Ecto neural progenitor cell (in vitro differentiated cells): Measurements from ENCODE around the gene RAB40A.

Source experiments
- DNase-seq: peaks from one replicate; pipeline ENCODE4 v3.0.0-alpha.2; 2018; ENCODE audit warnings: low spot score

RAB40A gene

DNA sequence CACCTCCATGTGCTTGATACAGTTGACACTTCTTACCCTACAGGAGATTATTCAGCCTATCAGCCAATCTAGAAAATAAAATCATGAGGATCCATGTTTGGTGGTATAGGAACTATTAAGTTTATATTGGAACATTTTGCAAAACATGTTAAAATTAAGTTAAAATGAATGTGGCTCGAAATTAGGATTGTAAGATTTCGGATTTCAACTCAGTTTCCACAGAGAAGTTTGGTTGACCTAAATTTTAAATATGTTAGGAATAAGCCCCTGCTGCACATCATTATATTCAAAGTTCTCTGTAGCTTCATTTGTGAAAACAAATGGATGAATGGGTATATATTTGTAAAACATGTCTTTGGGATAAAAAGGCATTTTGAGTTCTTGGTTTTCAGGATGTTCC lies at the start of gene RAB40A:
Gene RAB40A (minus strand): TSS at position 101 of the 400 bp plus-strand sequence. CDS start 18,733 bp downstream, outside the sequence.
- no peak for DNase-seq

DNA sequence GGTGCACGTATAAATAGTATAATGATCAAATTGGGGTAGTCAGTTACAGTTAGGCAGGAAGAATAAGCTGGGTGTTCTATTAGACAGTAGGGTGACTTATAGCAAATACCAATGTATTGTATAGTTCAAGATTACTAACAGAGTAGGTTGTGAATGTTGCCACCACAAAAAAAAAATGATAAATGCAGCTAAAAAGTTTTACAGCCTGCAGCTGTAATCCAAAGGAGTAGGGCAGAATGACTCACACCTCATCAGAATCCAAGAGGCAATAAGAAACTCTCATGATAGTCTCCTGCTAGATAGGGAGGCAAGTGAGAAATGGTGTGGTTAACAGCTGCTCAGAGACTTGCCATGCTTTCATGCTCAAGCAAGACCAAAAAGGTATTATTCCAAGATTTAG lies 46.5 kb upstream of the RAB40A start:
- DNase-seq: no peak

DNA sequence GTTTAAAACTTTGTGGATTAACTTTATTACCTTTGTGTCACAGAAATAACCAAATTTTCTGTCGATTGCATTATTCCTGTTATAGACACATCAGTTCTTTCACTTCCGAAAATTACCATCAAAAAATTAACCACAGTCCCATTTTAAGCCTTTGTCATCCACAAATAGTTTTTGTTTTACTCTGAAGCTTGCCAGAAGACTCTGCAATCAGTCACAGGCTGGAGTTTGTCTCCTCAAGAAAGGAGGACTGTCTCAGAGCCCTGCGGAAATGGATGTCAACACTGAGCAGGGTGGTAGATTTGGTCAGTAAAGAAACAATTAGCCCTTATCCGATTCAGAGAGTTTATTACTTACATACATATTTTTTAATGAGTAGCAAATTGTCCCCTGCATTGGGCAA lies 45.9 kb upstream of the RAB40A start:
- DNase-seq: no peak

- no peak for DNase-seq
Observed at GRCh38 chrX:103562801-103563200, 43.5 kb upstream of the RAB40A start.

- DNase-seq: no peak
Observed at GRCh38 chrX:103560256-103560655, 41.0 kb upstream of the RAB40A start.

DNA sequence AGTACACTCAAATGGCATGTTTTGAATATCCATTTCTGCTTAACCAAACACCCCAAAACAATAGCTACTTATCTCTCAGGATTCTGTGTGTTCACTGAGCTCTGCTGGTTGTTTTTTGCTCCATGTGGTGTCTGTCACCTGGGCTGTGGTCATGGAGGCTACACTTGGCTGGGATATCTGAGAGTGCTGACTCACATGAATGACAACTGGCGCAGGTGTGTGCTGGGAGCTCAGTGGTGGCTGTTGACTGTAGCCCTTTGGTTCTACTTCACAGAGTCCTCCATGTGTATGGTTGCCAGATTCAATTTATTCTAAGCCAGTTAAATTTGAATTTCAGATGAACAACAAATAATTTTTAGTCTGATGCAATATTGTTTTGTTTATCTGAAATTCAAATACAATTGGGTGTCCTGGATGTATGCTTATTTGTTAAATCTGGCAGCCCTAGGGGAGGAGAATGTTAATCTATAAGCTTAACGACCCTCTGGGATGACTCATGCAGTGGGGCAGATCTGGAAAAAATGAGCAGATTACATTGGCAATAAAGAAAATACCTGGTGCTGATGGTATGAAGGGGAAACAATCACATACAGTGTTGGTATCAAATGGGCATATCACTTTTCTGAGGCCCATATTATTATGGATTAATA lies 37.8 kb upstream of the RAB40A start:
- DNase-seq: no peak

GRCh38 chrX:103554687-103555424 lies 35.6 kb upstream of the RAB40A start:
- DNase-seq: peak; percentile 86

DNA sequence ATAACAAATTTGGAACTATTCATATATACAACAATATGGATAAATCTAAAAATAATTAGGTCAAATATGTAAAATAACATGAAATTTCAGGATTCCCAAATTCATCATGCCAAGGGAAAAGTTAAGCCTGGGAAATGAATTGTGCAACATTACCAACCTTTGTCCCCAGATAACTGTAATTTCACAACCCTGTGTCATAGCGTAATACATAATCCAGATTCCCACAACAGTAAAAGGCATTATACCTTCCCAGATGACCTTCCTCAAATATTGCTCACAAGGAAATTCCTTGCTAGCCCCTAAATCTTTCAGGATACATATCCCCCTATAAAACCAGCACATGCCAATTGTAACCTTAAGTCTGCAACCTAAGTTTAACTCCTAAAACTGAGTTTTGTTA lies 32.9 kb upstream of the RAB40A start:
- DNase-seq: no peak

- no peak for DNase-seq
Observed at GRCh38 chrX:103550415-103551051, 31.2 kb upstream of the RAB40A start.

DNA sequence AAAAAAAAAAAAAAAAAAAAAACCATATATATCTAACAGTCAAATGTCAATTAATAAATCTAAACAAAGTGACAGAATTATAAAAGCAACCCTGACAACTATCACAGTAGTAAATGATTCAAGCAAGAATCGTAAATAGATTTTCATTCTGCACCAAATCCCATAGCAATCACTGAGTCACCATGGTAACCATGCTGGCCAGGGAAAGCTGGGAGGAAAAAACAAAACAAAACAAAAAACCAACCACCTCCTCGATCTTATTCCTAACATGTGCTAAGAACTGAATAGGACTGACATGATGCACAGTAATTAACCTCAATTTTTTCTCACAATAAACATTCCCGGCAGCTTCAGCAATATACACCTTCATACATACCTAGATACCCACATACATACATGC lies 30.6 kb upstream of the RAB40A start:
- DNase-seq: no peak

DNA sequence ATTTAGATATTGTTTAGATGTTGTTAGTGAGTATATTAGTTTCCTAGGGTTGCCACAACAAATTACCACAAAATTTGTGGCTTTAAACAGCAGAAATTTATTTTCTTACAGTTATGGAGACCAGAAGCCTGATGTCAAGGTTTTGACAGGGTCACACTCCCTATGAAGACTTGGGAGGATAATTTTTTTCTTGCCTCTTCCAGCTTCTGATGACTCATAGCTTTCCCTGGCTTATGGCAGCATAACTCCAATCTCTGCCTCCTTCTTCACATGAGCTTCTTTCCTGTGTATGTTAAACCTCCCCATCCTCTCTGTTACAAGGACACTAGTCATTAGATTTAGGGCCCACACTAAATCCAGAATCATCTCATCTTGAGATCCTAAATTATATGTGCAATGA lies 20.9 kb upstream of the RAB40A start:
- no peak for DNase-seq

- DNase-seq: no peak
Observed at GRCh38 chrX:103539695-103540094, 20.4 kb upstream of the RAB40A start.

DNA sequence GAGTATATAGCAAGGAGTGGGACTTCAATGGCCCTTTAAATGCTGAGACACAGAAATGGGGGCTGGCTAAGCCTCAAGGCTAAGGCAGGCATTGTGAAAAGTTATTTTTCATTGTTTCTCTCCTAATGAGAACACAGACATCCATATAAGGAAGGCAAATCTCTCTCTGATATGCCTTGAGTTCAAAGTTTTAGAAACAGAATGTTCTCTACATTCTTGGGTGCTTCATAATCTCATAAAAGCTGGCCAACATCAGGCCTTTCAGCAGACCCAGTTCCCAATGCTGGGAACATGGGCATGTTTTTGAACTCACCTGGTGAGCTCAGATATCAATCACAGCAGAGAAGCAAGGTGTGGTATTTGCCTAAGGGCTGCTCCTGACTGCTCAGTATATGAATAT lies 19.4 kb upstream of the RAB40A start:
- no peak for DNase-seq

- DNase-seq: no peak
Observed at GRCh38 chrX:103537871-103538387, 18.6 kb upstream of the RAB40A start.

GRCh38 chrX:103536732-103537131 lies 17.4 kb upstream of the RAB40A start:
- DNase-seq: no peak

DNA sequence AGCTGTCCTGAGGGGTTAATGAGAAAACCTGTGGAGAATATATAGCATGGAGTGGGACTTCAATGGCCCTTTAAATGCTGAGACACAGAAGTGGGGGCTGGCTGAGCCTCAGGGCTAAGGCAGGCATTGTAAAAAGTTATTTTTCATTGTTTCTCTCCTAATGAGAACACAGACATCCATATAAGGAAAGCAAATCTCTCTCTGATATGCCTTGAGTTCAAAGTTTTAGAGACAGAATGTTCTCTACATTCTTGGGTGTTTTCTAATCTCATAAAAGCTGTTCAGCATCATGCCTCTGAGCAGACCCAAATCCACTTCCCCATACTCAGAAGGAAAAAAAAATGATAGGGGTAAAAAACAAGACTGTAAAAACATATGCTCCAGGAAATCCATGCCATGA lies 16.8 kb upstream of the RAB40A start:
- DNase-seq: no peak

- DNase-seq: no peak
Observed at GRCh38 chrX:103535206-103535605, 15.9 kb upstream of the RAB40A start.

DNA sequence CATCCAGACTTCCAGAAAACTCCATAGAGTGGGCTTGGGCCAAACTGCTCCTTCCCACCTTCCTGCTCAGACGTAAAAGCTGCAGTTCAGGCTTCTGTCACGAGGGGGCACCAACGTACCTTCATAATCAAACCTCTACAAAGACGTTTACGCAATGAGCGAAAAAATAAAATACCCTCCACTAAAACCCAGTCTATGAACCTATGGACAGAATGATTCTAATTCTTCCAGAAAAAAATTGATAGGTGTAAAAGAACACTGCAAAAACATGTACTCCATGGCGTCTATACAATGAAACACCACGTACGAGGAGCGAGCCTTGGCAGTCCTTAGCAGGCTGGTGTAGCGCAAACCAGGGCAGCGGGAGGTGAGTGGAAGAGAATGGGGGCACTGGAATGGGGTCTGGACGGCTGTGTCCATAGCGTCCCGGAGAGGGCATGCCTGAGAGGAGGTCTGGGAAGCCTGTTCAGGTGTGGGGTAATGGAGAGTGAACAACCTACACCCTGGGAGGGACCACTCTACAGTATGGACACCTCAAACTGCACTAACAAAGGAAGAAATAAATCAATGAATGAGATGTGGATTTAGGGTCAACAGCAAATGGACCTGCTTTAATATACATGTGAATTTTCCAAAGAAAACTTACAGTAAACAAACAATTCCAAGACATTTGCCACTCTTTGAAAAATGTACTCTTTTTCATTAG lies 14.4 kb upstream of the RAB40A start:
- DNase-seq: peak; percentile 83

- DNase-seq: no peak
Observed at GRCh38 chrX:103531002-103531401, 11.7 kb upstream of the RAB40A start.

- DNase-seq: no peak
Observed at GRCh38 chrX:103530545-103530944, 11.3 kb upstream of the RAB40A start.

DNA sequence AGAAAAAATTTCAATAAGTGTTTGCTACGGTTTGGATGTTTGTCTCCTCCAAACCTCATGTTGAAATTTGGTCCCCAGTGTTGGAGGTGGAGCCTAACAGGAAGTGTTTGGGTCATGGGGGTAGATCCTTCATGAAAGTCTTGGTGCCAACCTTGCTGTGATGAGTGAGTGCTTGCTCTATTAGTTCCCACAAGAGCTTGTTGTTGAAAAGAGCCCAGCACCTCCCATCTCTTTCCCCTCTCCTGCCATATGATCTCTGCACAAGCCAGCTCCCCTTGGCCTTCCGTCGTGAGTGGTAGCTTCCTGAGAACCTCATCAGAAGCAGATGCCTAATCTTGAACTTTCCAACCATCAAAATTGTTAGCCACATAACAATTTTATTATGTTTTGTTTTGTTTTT lies 10.3 kb upstream of the RAB40A start:
- DNase-seq: no peak

- no peak for DNase-seq
Observed at GRCh38 chrX:103524747-103525146, 5.5 kb upstream of the RAB40A start.
